Measurements from ENCODE around the gene YBEY. TPM values are rescaled to one million over a fixed set of nuclear protein-coding genes. Genes with fewer than 3 reads are reported as not detected.

YBEY gene
- total and polyA plus RNA-seq, 2 donors, result 17.2 to 27.8 TPM

GRCh38 chr21:46295177-46295770 is 9.1 kb downstream of the YBEY start:
- WGBS, result 78% methylated on average over 9 of the region's 9 CpGs
- Histone ChIP-seq H3K27ac (ENCODE audit: low read depth in 1 of 2, low read length in 1 of 2) (no peak overlapping the region), H3K27me3 (ENCODE audit: control insufficient read depth in 2 of 2, insufficient read depth in 1 of 2, low read length in 1 of 2) (peaks cover 13 to 25% of the 10 kb centered on the region in 2 donors), H3K9me3 (ENCODE audit: control insufficient read depth in 2 of 2, insufficient read depth in 1 of 2, low read length in 1 of 2) (peaks cover 0 to 9% of the 10 kb centered on the region in 2 donors), H3K4me1 (ENCODE audit: control insufficient read depth in 2 of 2, insufficient read depth in 2 of 2, low read length in 2 of 2) (peaks cover 0 to 30% of the 10 kb centered on the region in 2 donors), H3K36me3 (ENCODE audit: control insufficient read depth in 2 of 2, insufficient read depth in 2 of 2, low read length in 1 of 2) (peaks cover 21% of the 10 kb centered on the region in 2 donors), H3K4me3 (ENCODE audit: low read length in 2 of 2) (no peak overlapping the region)
- DNase-seq (ENCODE audit: low read depth in 6 of 9, low spot score in 9 of 9), result no peak

GRCh38 chr21:46295996-46296752 is 10.0 kb downstream of the YBEY start:
- Histone ChIP-seq H3K27me3 (ENCODE audit: control insufficient read depth in 2 of 2, insufficient read depth in 1 of 2, low read length in 1 of 2) (peaks cover 13 to 25% of the 10 kb centered on the region in 2 donors), H3K36me3 (ENCODE audit: control insufficient read depth in 2 of 2, insufficient read depth in 2 of 2, low read length in 1 of 2) (peaks cover 26 to 29% of the 10 kb centered on the region in 2 donors), H3K27ac (ENCODE audit: low read depth in 1 of 2, low read length in 1 of 2) (no peak overlapping the region), H3K4me1 (ENCODE audit: control insufficient read depth in 2 of 2, insufficient read depth in 2 of 2, low read length in 2 of 2) (peaks cover 0 to 30% of the 10 kb centered on the region in 2 donors), H3K4me3 (ENCODE audit: low read length in 2 of 2) (no peak overlapping the region), H3K9me3 (ENCODE audit: control insufficient read depth in 2 of 2, insufficient read depth in 1 of 2, low read length in 1 of 2) (peaks cover 0 to 9% of the 10 kb centered on the region in 2 donors)
- DNase-seq (ENCODE audit: low read depth in 6 of 9, low spot score in 9 of 9), result peak in 1 of 9 donors; percentile 54
- 89% methylated on average over 29 of the region's 29 CpGs for WGBS

GRCh38 chr21:46297338-46298271 is 11.5 kb downstream of the YBEY start:
- Histone ChIP-seq H3K4me1 (ENCODE audit: control insufficient read depth in 2 of 2, insufficient read depth in 2 of 2, low read length in 2 of 2) (peaks cover 0 to 30% of the 10 kb centered on the region in 2 donors), H3K36me3 (ENCODE audit: control insufficient read depth in 2 of 2, insufficient read depth in 2 of 2, low read length in 1 of 2) (peaks cover 31 to 32% of the 10 kb centered on the region in 2 donors), H3K4me3 (ENCODE audit: low read length in 2 of 2) (peak overlapping the region; percentile 40 to 45), H3K27ac (ENCODE audit: low read depth in 1 of 2, low read length in 1 of 2) (peak overlapping the region in 1 of 2 donors; percentile 18), H3K27me3 (ENCODE audit: control insufficient read depth in 2 of 2, insufficient read depth in 1 of 2, low read length in 1 of 2) (peaks cover 13 to 25% of the 10 kb centered on the region in 2 donors), H3K9me3 (ENCODE audit: control insufficient read depth in 2 of 2, insufficient read depth in 1 of 2, low read length in 1 of 2) (peaks cover 0 to 3% of the 10 kb centered on the region in 2 donors)
- peak in 1 of 9 donors; percentile 23 for DNase-seq (ENCODE audit: low read depth in 6 of 9, low spot score in 9 of 9)
- 8% methylated on average over 84 of the region's 84 CpGs for WGBS

GRCh38 chr21:46299167-46299566 is 13.0 kb downstream of the YBEY start:
- peaks cover 32 to 37% of the 10 kb centered on the region in 2 donors for H3K36me3 ChIP-seq (ENCODE audit: control insufficient read depth in 2 of 2, insufficient read depth in 2 of 2, low read length in 1 of 2)
- H3K27me3 ChIP-seq (ENCODE audit: control insufficient read depth in 2 of 2, insufficient read depth in 1 of 2, low read length in 1 of 2), result peaks cover 13 to 25% of the 10 kb centered on the region in 2 donors
- 90% methylated on average over 9 of the region's 9 CpGs for WGBS
- H3K4me3 ChIP-seq (ENCODE audit: low read length in 2 of 2), result no peak overlapping the region
- no peak overlapping the region for H3K27ac ChIP-seq (ENCODE audit: low read depth in 1 of 2, low read length in 1 of 2)
- H3K9me3 ChIP-seq (ENCODE audit: control insufficient read depth in 2 of 2, insufficient read depth in 1 of 2, low read length in 1 of 2), result no peaks in the 10 kb centered on the region
- peaks cover 0 to 30% of the 10 kb centered on the region in 2 donors for H3K4me1 ChIP-seq (ENCODE audit: control insufficient read depth in 2 of 2, insufficient read depth in 2 of 2, low read length in 2 of 2)
- no peak for DNase-seq (ENCODE audit: low read depth in 6 of 9, low spot score in 9 of 9)

- peaks cover 49 to 52% of the 10 kb centered on the region in 2 donors for H3K36me3 ChIP-seq (ENCODE audit: control insufficient read depth in 2 of 2, insufficient read depth in 2 of 2, low read length in 1 of 2)
- WGBS, result 99% methylated on average over 14 of the region's 14 CpGs
- peaks cover 9 to 13% of the 10 kb centered on the region in 2 donors for H3K27me3 ChIP-seq (ENCODE audit: control insufficient read depth in 2 of 2, insufficient read depth in 1 of 2, low read length in 1 of 2)
- no peak overlapping the region for H3K27ac ChIP-seq (ENCODE audit: low read depth in 1 of 2, low read length in 1 of 2)
- no peaks in the 10 kb centered on the region for H3K9me3 ChIP-seq (ENCODE audit: control insufficient read depth in 2 of 2, insufficient read depth in 1 of 2, low read length in 1 of 2)
- no peak overlapping the region for H3K4me3 ChIP-seq (ENCODE audit: low read length in 2 of 2)
- no peak for DNase-seq (ENCODE audit: low read depth in 6 of 9, low spot score in 9 of 9)
- peaks cover 0 to 10% of the 10 kb centered on the region in 2 donors for H3K4me1 ChIP-seq (ENCODE audit: control insufficient read depth in 2 of 2, insufficient read depth in 2 of 2, low read length in 2 of 2)
Measured at GRCh38 chr21:46301759-46302158, 15.6 kb downstream of the YBEY start.

- 89% methylated on average over 5 of the region's 5 CpGs for WGBS
- DNase-seq (ENCODE audit: low read depth in 6 of 9, low spot score in 9 of 9), result no peak
- Histone ChIP-seq H3K36me3 (ENCODE audit: control insufficient read depth in 2 of 2, insufficient read depth in 2 of 2, low read length in 1 of 2) (peaks cover 58 to 62% of the 10 kb centered on the region in 2 donors), H3K27ac (ENCODE audit: low read depth in 1 of 2, low read length in 1 of 2) (no peak overlapping the region), H3K9me3 (ENCODE audit: control insufficient read depth in 2 of 2, insufficient read depth in 1 of 2, low read length in 1 of 2) (no peaks in the 10 kb centered on the region), H3K4me3 (ENCODE audit: low read length in 2 of 2) (no peak overlapping the region), H3K4me1 (ENCODE audit: control insufficient read depth in 2 of 2, insufficient read depth in 2 of 2, low read length in 2 of 2) (no peaks in the 10 kb centered on the region), H3K27me3 (ENCODE audit: control insufficient read depth in 2 of 2, insufficient read depth in 1 of 2, low read length in 1 of 2) (no peaks in the 10 kb centered on the region)
Measured at GRCh38 chr21:46304437-46304836, 18.3 kb downstream of the YBEY start.

GRCh38 chr21:46304955-46305354 is 18.8 kb downstream of the YBEY start:
- H3K27ac ChIP-seq (ENCODE audit: low read depth in 1 of 2, low read length in 1 of 2), result no peak overlapping the region
- DNase-seq (ENCODE audit: low read depth in 6 of 9, low spot score in 9 of 9), result no peak
- H3K27me3 ChIP-seq (ENCODE audit: control insufficient read depth in 2 of 2, insufficient read depth in 1 of 2, low read length in 1 of 2), result no peaks in the 10 kb centered on the region
- no peaks in the 10 kb centered on the region for H3K9me3 ChIP-seq (ENCODE audit: control insufficient read depth in 2 of 2, insufficient read depth in 1 of 2, low read length in 1 of 2)
- peaks cover 57 to 61% of the 10 kb centered on the region in 2 donors for H3K36me3 ChIP-seq (ENCODE audit: control insufficient read depth in 2 of 2, insufficient read depth in 2 of 2, low read length in 1 of 2)
- no peak overlapping the region for H3K4me3 ChIP-seq (ENCODE audit: low read length in 2 of 2)
- H3K4me1 ChIP-seq (ENCODE audit: control insufficient read depth in 2 of 2, insufficient read depth in 2 of 2, low read length in 2 of 2), result no peaks in the 10 kb centered on the region
- 98% methylated on average over 11 of the region's 11 CpGs for WGBS

- Histone ChIP-seq H3K4me1 (ENCODE audit: control insufficient read depth in 2 of 2, insufficient read depth in 2 of 2, low read length in 2 of 2) (no peaks in the 10 kb centered on the region), H3K36me3 (ENCODE audit: control insufficient read depth in 2 of 2, insufficient read depth in 2 of 2, low read length in 1 of 2) (peaks cover 39 to 49% of the 10 kb centered on the region in 2 donors), H3K27ac (ENCODE audit: low read depth in 1 of 2, low read length in 1 of 2) (no peak overlapping the region), H3K9me3 (ENCODE audit: control insufficient read depth in 2 of 2, insufficient read depth in 1 of 2, low read length in 1 of 2) (no peaks in the 10 kb centered on the region), H3K27me3 (ENCODE audit: control insufficient read depth in 2 of 2, insufficient read depth in 1 of 2, low read length in 1 of 2) (no peaks in the 10 kb centered on the region), H3K4me3 (ENCODE audit: low read length in 2 of 2) (no peak overlapping the region)
- no peak for DNase-seq (ENCODE audit: low read depth in 6 of 9, low spot score in 9 of 9)
- 96% methylated on average over 2 of the region's 2 CpGs for WGBS
Measured at GRCh38 chr21:46307625-46308024, 21.5 kb downstream of the YBEY start.
